GM12801 (cell line): Measurements from ENCODE around the gene AUTS2.

Source experiments
- TF ChIP-seq, protein P1 (sequence below): IDR thresholded peaks from one replicate; pipeline ENCODE4 v1.5.1; 2011; ENCODE audit warnings: control low read depth; ENCODE audit not compliant: insufficient read length; ENCODE audit errors: extremely low read depth

AUTS2 gene

GRCh38 chr7:70542750-70543376 is 944.6 kb downstream of the AUTS2 start:
- TF ChIP-seq, protein P1, sequence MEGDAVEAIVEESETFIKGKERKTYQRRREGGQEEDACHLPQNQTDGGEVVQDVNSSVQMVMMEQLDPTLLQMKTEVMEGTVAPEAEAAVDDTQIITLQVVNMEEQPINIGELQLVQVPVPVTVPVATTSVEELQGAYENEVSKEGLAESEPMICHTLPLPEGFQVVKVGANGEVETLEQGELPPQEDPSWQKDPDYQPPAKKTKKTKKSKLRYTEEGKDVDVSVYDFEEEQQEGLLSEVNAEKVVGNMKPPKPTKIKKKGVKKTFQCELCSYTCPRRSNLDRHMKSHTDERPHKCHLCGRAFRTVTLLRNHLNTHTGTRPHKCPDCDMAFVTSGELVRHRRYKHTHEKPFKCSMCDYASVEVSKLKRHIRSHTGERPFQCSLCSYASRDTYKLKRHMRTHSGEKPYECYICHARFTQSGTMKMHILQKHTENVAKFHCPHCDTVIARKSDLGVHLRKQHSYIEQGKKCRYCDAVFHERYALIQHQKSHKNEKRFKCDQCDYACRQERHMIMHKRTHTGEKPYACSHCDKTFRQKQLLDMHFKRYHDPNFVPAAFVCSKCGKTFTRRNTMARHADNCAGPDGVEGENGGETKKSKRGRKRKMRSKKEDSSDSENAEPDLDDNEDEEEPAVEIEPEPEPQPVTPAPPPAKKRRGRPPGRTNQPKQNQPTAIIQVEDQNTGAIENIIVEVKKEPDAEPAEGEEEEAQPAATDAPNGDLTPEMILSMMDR, result no peak

DNA sequence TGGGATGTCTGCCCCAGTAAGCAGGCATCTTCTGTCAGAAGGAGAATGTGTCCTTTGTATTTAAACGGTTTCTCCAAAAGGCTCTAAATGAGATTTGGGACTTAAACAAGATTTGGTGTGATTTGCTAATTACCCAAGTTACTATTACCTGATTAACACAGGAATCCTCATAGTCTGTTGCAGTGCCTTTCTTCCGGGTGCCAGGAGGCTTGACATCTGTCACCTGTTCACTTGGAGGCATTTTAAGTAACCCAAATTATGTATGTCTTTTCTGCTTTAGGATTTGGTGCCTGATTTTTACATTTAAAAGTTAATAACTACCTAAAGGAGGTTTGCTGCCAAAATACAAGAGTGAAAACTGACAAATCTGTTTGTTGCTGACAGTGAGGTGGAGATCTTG is 945.7 kb downstream of the AUTS2 start:
- TF ChIP-seq, protein P1, result no peak

DNA sequence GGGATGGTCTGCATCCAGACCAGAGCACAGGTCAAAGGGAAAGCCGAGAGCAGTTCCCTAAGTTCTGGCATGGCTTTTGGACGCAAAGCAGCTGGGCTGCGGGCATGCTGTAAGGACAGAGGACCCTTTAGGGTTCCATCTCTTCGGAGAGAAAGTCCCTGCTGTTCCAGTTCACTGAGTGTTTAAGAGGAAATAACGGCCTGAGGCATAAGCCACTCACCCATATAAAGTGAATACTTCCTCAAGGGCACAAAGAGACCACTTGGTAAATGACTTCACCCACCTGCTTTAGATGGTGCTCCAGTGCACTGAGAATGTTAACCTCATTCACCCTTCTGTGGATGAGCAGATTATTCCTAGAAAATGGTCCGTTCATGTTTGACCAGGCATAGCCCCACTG is 946.9 kb downstream of the AUTS2 start:
- TF ChIP-seq, protein P1, result no peak

DNA sequence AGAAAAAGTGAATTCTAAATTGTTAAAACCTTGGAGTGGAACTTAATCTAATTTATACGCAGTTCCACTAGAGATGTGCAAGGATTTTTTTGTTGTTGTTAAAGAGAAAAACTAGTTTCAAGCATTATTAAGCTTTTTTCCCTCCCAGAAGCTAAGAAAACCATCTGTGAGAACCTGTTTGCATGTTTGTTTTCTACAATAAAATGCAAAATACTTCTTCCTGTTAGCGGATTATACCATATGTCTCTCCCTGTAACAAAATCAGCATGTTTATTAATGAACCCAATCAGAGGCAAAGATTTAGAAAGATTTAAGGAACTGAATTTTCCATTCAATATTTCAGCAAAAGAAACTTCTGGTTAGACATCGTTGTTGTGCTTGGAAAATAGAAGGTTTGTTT is 953.9 kb downstream of the AUTS2 start:
- TF ChIP-seq, protein P1, result no peak

- TF ChIP-seq, protein P1, result no peak
Measured at GRCh38 chr7:70553364-70553763, 955.1 kb downstream of the AUTS2 start.

GRCh38 chr7:70554646-70555045 is 956.4 kb downstream of the AUTS2 start:
- TF ChIP-seq, protein P1, result no peak

DNA sequence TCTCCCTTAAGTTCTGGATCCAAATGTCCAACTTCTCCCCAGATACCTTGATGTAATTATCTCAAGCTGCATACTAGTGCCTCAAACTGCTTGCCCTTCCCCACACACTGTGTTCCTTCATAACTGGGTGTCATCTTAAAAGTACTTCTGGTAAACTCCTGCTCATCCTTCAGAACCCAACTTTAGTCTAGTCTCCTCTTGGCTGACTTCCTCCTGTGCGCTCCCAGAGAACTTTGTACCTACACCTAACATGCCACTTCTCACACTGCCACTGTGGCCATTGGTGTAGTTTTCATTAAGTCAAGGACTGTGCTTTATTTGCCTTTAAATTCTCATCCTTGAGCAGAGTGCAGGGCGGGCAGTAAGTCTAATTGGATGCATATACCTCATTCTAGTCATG is 958.5 kb downstream of the AUTS2 start:
- TF ChIP-seq, protein P1, result no peak
